Glutamatergic neuron (in vitro differentiated cells): ENCODE measurements around the gene TMEM255A. TPM values are rescaled to one million over a fixed set of nuclear protein-coding genes. Genes with fewer than 3 reads are reported as not detected.
"Not testable (repeated sequence)": the region's sequence is repeated elsewhere in the genome, so short reads cannot be mapped to it uniquely, and the experiment has no call there.

Experiments used
- DNase-seq: peaks from one replicate; pipeline ENCODE4 v3.0.0; 2022
- H3K27ac Mint-ChIP-seq: one replicate; pipeline ENCODE4 v1.8.0; 2020; ENCODE audit warnings: mild to moderate bottlenecking, mixed read lengths, inconsistent platforms; ENCODE audit not compliant: unreplicated experiment
- H3K27me3 Mint-ChIP-seq: one replicate; pipeline ENCODE4 v1.8.0; 2020; ENCODE audit warnings: mild to moderate bottlenecking, moderate library complexity, mixed read lengths, inconsistent platforms; ENCODE audit not compliant: unreplicated experiment
- H3K36me3 Mint-ChIP-seq: one replicate; pipeline ENCODE4 v1.8.0; 2020; ENCODE audit warnings: mild to moderate bottlenecking, mixed read lengths, inconsistent platforms; ENCODE audit not compliant: unreplicated experiment
- H3K4me1 Mint-ChIP-seq: one replicate; pipeline ENCODE4 v1.8.0; 2020; ENCODE audit warnings: mild to moderate bottlenecking, low read depth, mixed read lengths, inconsistent platforms; ENCODE audit not compliant: unreplicated experiment
- H3K4me3 Mint-ChIP-seq: one replicate; pipeline ENCODE4 v1.8.0; 2020; ENCODE audit warnings: mild to moderate bottlenecking, mixed read lengths, inconsistent platforms; ENCODE audit not compliant: unreplicated experiment
- H3K9me3 Mint-ChIP-seq: one replicate; pipeline ENCODE4 v1.8.0; 2020; ENCODE audit warnings: mild to moderate bottlenecking, moderate library complexity, mixed read lengths, inconsistent platforms; ENCODE audit not compliant: unreplicated experiment
- total RNA-seq: library from RNA; stranded (reverse); fragmentation: NEBNext Ultra II Directional; extraction: Animal tissue kit (Norgen Biotek cat#: 25700); gene quantifications from one replicate; pipeline ENCODE4 v1.2.1, GENCODE V29; 2021; ENCODE audit not compliant: unreplicated experiment
- TF ChIP-seq, protein P1 (sequence below): fragments of 200-600 bp; sonication (generic); IDR thresholded peaks from one replicate; pipeline ENCODE4 v1.5.0; 2021; ENCODE audit not compliant: partially characterized antibody, unreplicated experiment

TMEM255A gene
- total RNA-seq, 1 donor from 2014 or later, result 7.6 TPM

- TF ChIP-seq, protein P1, sequence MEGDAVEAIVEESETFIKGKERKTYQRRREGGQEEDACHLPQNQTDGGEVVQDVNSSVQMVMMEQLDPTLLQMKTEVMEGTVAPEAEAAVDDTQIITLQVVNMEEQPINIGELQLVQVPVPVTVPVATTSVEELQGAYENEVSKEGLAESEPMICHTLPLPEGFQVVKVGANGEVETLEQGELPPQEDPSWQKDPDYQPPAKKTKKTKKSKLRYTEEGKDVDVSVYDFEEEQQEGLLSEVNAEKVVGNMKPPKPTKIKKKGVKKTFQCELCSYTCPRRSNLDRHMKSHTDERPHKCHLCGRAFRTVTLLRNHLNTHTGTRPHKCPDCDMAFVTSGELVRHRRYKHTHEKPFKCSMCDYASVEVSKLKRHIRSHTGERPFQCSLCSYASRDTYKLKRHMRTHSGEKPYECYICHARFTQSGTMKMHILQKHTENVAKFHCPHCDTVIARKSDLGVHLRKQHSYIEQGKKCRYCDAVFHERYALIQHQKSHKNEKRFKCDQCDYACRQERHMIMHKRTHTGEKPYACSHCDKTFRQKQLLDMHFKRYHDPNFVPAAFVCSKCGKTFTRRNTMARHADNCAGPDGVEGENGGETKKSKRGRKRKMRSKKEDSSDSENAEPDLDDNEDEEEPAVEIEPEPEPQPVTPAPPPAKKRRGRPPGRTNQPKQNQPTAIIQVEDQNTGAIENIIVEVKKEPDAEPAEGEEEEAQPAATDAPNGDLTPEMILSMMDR, result no peak
Observed at GRCh38 chrX:120350450-120351138, 39.3 kb upstream of the TMEM255A start.

DNA sequence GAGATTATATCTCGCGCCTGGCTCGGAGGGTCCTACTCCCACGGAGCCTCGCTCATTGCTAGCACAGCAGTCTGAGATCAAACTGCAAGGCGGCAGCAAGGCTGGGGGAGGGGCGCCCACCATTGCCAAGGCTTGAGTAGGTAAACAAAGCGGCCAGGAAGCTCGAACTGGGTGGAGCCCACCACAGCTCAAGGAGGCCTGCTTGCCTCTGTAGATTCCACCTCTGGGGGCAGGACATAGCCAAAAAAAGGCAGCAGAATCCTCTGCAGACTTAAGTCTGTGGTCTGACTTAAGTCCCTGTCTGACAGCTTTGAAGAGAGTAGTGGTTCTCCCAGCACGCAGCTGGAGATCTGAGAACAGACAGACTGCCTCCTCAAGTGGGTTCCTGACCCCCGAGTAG, 33.3 kb upstream of the TMEM255A start:
- H3K9me3 Mint-ChIP-seq, H3K27ac Mint-ChIP-seq: not testable (repeated sequence)

More at GRCh38 chrX:120350450-120351138, 39.3 kb upstream of the TMEM255A start:
- no peaks in the 10 kb centered on the region for H3K36me3 Mint-ChIP-seq
- no peaks in the 10 kb centered on the region for H3K4me1 Mint-ChIP-seq
- H3K27ac Mint-ChIP-seq, result no peak overlapping the region
- no peak for DNase-seq
- no peaks in the 10 kb centered on the region for H3K27me3 Mint-ChIP-seq
- no peak overlapping the region for H3K4me3 Mint-ChIP-seq
- no peaks in the 10 kb centered on the region for H3K9me3 Mint-ChIP-seq

GRCh38 chrX:120336899-120337298, 25.6 kb upstream of the TMEM255A start:
- Mint-ChIP-seq H3K36me3 (peaks cover 10% of the 10 kb centered on the region), H3K4me3 (no peak overlapping the region), H3K9me3 (peaks cover 3% of the 10 kb centered on the region), H3K27ac (no peak overlapping the region), H3K4me1 (peaks cover 2% of the 10 kb centered on the region), H3K27me3 (no peaks in the 10 kb centered on the region)
- DNase-seq, result no peak
- TF ChIP-seq, protein P1, result no peak

More for the DNA sequence above, 33.3 kb upstream of the TMEM255A start:
- H3K36me3 Mint-ChIP-seq, H3K4me1 Mint-ChIP-seq, DNase-seq, H3K4me3 Mint-ChIP-seq, H3K27me3 Mint-ChIP-seq: not testable (repeated sequence)

DNA sequence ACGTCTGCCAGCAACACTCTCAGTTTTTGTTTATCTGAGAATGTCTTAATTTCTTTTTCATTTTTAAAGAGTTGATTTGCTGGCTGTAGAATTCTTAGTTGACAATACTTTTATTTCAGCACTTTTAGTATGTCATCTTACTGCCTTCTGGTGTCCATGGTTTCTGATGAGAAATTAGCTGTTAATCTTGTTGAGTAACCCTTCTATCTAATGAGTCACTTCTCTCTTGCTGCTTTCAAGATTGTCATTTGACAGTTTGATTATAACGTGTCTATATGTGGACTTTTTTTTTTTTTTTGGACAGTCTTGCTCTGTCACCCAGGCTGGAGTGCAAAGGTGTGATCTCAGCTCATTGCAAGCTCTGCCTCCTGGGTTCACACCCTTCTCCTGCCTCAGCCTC, 24.0 kb upstream of the TMEM255A start:
- no peak overlapping the region for H3K4me3 Mint-ChIP-seq
- H3K4me1 Mint-ChIP-seq, result peaks cover 2% of the 10 kb centered on the region
- TF ChIP-seq, protein P1, result no peak
- H3K27ac Mint-ChIP-seq, result no peak overlapping the region
- DNase-seq, result no peak
- H3K36me3 Mint-ChIP-seq, result peaks cover 10% of the 10 kb centered on the region
- no peaks in the 10 kb centered on the region for H3K27me3 Mint-ChIP-seq
- peaks cover 3% of the 10 kb centered on the region for H3K9me3 Mint-ChIP-seq

GRCh38 chrX:120334603-120335002, 23.3 kb upstream of the TMEM255A start:
- Mint-ChIP-seq H3K36me3 (peaks cover 10% of the 10 kb centered on the region), H3K27me3 (no peaks in the 10 kb centered on the region), H3K4me3 (no peak overlapping the region), H3K4me1 (peaks cover 2% of the 10 kb centered on the region), H3K9me3 (peaks cover 3% of the 10 kb centered on the region), H3K27ac (no peak overlapping the region)
- TF ChIP-seq, protein P1, result no peak
- no peak for DNase-seq
